GM12878 (cell line): ENCODE results near the gene CCDC91. TPM values are rescaled to one million over a fixed set of nuclear protein-coding genes. Genes with fewer than 3 reads are reported as not detected.

Experiments
- ATAC-seq: fragments of 200-7000 bp; cut with Tn5 transposase; 3 replicates; pipeline ENCODE4 v1.9.1; 2020; ENCODE audit warnings: mild to moderate bottlenecking, moderate library complexity
- BruUV-seq: library from RNA; stranded (reverse); fragments of 400-500 nt; replicated peaks from 2 replicates; lab custom pipeline; 2021; lab: Mats Ljungman, UMichigan
- CTCF ChIA-PET: fragments of 300-600 bp; sonication (Branson Sonifier 250); formaldehyde crosslinking; extraction: SDS; loops from one replicate; lab custom pipeline; 2021; ENCODE audit warnings: inconsistent platforms; lab: Yijun Ruan, JAX
- POLR2A ChIA-PET: fragments of 350-600 bp; formaldehyde crosslinking; extraction: SDS; loops from one replicate; lab custom pipeline; 2021; ENCODE audit warnings: inconsistent platforms; lab: Charles Lee
- RAD21 ChIA-PET: fragments of 300-600 bp; sonication (Branson Sonifier 250); formaldehyde crosslinking; loops from one replicate; lab custom pipeline; 2023; ENCODE audit warnings: antibody characterized with exemption; ENCODE audit not compliant: unreplicated experiment; lab: Charles Lee
- SMC1A ChIA-PET: fragments of 300-600 bp; sonication (Branson Sonifier 250); formaldehyde crosslinking; loops from one replicate; lab custom pipeline; 2023; ENCODE audit not compliant: unreplicated experiment, uncharacterized antibody; lab: Charles Lee
- DNase-seq: peaks from one replicate; pipeline ENCODE4 v3.0.0-alpha.2; 2011; ENCODE audit warnings: low read depth, low spot score
- FAIRE-seq: peaks from 3 replicates; lab custom pipeline; 2011; peaks lifted over from hg19 to GRCh38; lab: Jason Lieb, UNC
- H2AFZ ChIP-seq: 2 replicates; pipeline ENCODE4 v1.6.0; 2011; ENCODE audit warnings: low read depth, low read length, control low read depth; ENCODE audit not compliant: control insufficient read depth
- H3K27ac ChIP-seq: 2 replicates; pipeline ENCODE4 v1.5.1; 2011; ENCODE audit warnings: control low read depth; ENCODE audit not compliant: control insufficient read depth, insufficient read depth
- H3K27me3 ChIP-seq, 2 experiments: replicated peaks in 1 of 2; 2 replicates each; pipeline versions ENCODE4 v1.6.0 to v1.6.1; 2011; ENCODE audit warnings: low read length in 1 of 2; ENCODE audit not compliant: control insufficient read depth in 2 of 2, insufficient read depth in 2 of 2
- H3K36me3 ChIP-seq, 2 experiments: 2 replicates each; pipeline ENCODE4 v1.5.1; 2011; ENCODE audit warnings: low read length in 1 of 2; ENCODE audit not compliant: control insufficient read depth in 2 of 2, insufficient read depth in 2 of 2
- H3K4me1 ChIP-seq: 2 replicates; pipeline ENCODE4 v1.6.1; 2011; ENCODE audit warnings: mild to moderate bottlenecking, low read length, moderate library complexity, mixed read lengths; ENCODE audit not compliant: control insufficient read depth, insufficient read depth
- H3K4me2 ChIP-seq: 2 replicates; pipeline ENCODE4 v1.6.0; 2011; ENCODE audit warnings: control low read depth; ENCODE audit not compliant: control insufficient read depth, insufficient read depth
- H3K4me3 ChIP-seq: fragments of 200-600 bp; sonication (generic); 2 replicates; pipeline ENCODE4 v1.5.1; 2016
- H3K79me2 ChIP-seq: 2 replicates; pipeline ENCODE4 v1.6.0; 2011; ENCODE audit warnings: low read length; ENCODE audit not compliant: control insufficient read depth, insufficient read depth
- H3K9ac ChIP-seq: 2 replicates; pipeline ENCODE4 v1.8.0; 2011; ENCODE audit warnings: low read length, control low read depth, mixed read lengths; ENCODE audit not compliant: control insufficient read depth, insufficient read depth
- H3K9me3 ChIP-seq: replicated peaks from 3 replicates; pipeline ENCODE4 v1.5.1; 2011; ENCODE audit warnings: mild to moderate bottlenecking, low read length; ENCODE audit not compliant: control insufficient read depth, insufficient read depth
- H4K20me1 ChIP-seq: 2 replicates; pipeline ENCODE4 v1.6.0; 2011; ENCODE audit not compliant: control insufficient read depth, insufficient read depth
- ATF7 ChIP-seq: fragments of 450-650 bp; IDR thresholded peaks from 2 replicates; pipeline ENCODE4 v1.6.1; 2016; ENCODE audit warnings: low read depth, mild to moderate bottlenecking
- GABPA ChIP-seq: IDR thresholded peaks from 2 replicates; pipeline ENCODE4 v1.6.1; 2014; ENCODE audit warnings: antibody characterized with exemption, low read depth, mild to moderate bottlenecking, inconsistent platforms
- KDM1A ChIP-seq: fragments of 200-600 bp; sonication (generic); IDR thresholded peaks from 2 replicates; pipeline ENCODE4 v1.6.1; 2016; ENCODE audit warnings: borderline replicate concordance
- KLF5 ChIP-seq: fragments of 450-650 bp; IDR thresholded peaks from 2 replicates; pipeline ENCODE4 v1.6.1; 2014; ENCODE audit warnings: mild to moderate bottlenecking; ENCODE audit not compliant: partially characterized antibody
- MEF2B ChIP-seq: fragments of 450-650 bp; IDR thresholded peaks from 2 replicates; pipeline ENCODE4 v1.6.1; 2018; ENCODE audit warnings: mild to moderate bottlenecking, moderate library complexity; ENCODE audit not compliant: partially characterized antibody, poor library complexity, severe bottlenecking
- NFXL1 ChIP-seq: fragments of 450-650 bp; IDR thresholded peaks from 2 replicates; pipeline ENCODE4 v1.6.1; 2017; ENCODE audit warnings: antibody characterized with exemption, mild to moderate bottlenecking, borderline replicate concordance
- PML ChIP-seq: IDR thresholded peaks from 2 replicates; pipeline ENCODE4 v1.6.1; 2012; ENCODE audit warnings: low read length, inconsistent platforms
- POLR2AphosphoS5 ChIP-seq: IDR thresholded peaks from 2 replicates; pipeline ENCODE4 v1.6.1; 2011; ENCODE audit warnings: mild to moderate bottlenecking, low read length, inconsistent platforms
- SMAD1 ChIP-seq: fragments of 450-650 bp; IDR thresholded peaks from 2 replicates; pipeline ENCODE4 v1.6.1; 2018; ENCODE audit warnings: mild to moderate bottlenecking, low read depth; ENCODE audit not compliant: partially characterized antibody
- SMAD5 ChIP-seq: IDR thresholded peaks from 2 replicates; pipeline ENCODE4 v1.6.1; 2016; ENCODE audit warnings: antibody characterized with exemption, low read depth
- ZZZ3 ChIP-seq: IDR thresholded peaks from 2 replicates; pipeline ENCODE4 v1.6.1; 2011; ENCODE audit warnings: low read depth; ENCODE audit not compliant: control insufficient read depth, insufficient read length
- WGBS: methylation state at CpG from one replicate; pipeline ENCODE4 v1.1.6; 2016; ENCODE audit warnings: low lambda C conversion rate; ENCODE audit not compliant: insufficient replicate concordance, insufficient coverage; ENCODE audit errors: missing lambda C conversion rate; 5-methylcytosine and 5-hydroxymethylcytosine counted together
- in situ Hi-C: fragments of 300-500 bp; cut with MboI; formaldehyde crosslinking; loops from 9 replicates; pipeline ENCODE4 v1.14.3; 2018; ENCODE audit warnings: mixed read lengths
- intact Hi-C: fragments of 100-400 bp; cut with micrococcal nuclease; formaldehyde crosslinking; loops from one replicate; pipeline ENCODE4 v1.14.2; 2022; ENCODE audit not compliant: unreplicated experiment
- polyA plus RNA-seq, 11 experiments: library from polyadenylated mRNA; depleted of rRNA in 4 of 11; unstranded in 6 of 11; stranded (reverse) in 5 of 11; fragments of >200 nt; fragmentation: Nextera tagmentation in 4 of 11; fragmentation: Illumina TruSeq in 1 of 11; extraction: Ambion mirVana in 4 of 11; extraction: Trizol in 1 of 11; gene quantifications; 1 replicate in 1 of 11; 2 replicates in 10 of 11; pipeline versions ENCODE4 v1.2.1 to v1.2.3, GENCODE V29; 2011 to 2016; ENCODE audit warnings: inconsistent platforms in 2 of 11, missing spikeins in 2 of 11, low read depth in 1 of 11
- total RNA-seq, 4 experiments: library from RNA; depleted of rRNA in 3 of 4; stranded (reverse); fragments of >200 nt in 3 of 4; fragmentation: Illumina TruSeq in 1 of 4; extraction: Trizol in 1 of 4; gene quantifications; 2 replicates each; pipeline versions ENCODE4 v1.2.1 to v1.2.3, GENCODE V29; 2013 to 2021
- TF ChIP-seq, protein P1 (sequence below): IDR thresholded peaks from 2 replicates; pipeline ENCODE4 v1.6.1; 2012; ENCODE audit warnings: improper control_type of control experiment, low read depth, low read length; ENCODE audit not compliant: insufficient replicate concordance
- TF ChIP-seq, protein P2 (sequence below): fragments of 450-650 bp; IDR thresholded peaks from 2 replicates; pipeline ENCODE4 v1.6.1; 2017; ENCODE audit warnings: mild to moderate bottlenecking, moderate library complexity

Gene CCDC91
- total and polyA plus RNA-seq, 10 of the 15 experiments (the other 5 are each of a cell fraction or from before 2014, with no cell fraction given), result 6.1 to 24.9 (median 16.5) TPM

DNA sequence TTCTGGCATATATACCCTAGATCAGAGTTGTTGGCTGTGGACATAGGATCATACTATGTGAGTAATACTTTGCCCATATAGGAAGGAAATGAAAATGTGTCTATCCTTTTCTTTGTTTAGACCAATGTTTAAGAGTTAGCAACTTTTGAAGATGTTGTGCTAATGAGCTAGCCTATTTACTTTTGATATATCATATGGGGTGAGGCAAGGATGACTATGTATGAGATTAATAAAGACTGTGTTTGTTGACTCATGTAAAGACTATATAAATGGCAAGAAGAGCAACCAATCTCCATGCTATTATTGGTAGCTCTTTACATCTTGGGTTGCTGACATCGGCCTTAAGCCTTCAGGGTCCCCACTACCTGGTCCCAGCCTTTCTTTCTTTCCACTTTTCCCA lies 289.4 kb downstream of the CCDC91 start:
- intact Hi-C loops, result no loop called here
- SMC1A ChIA-PET, result no interaction called here

More for the DNA sequence above, 289.4 kb downstream of the CCDC91 start:
- FAIRE-seq, result no peak
- in situ Hi-C loops, result no loop called here
- Histone ChIP-seq H3K9me3 (no peaks in the 10 kb centered on the region), H3K4me1 (no peaks in the 10 kb centered on the region), H2AFZ (no peak overlapping the region), H3K4me2 (no peak overlapping the region), H3K79me2 (no peaks in the 10 kb centered on the region), H3K9ac (no peak overlapping the region), H3K36me3 (no peaks in the 10 kb centered on the region; a peak in 1 of 4 replicates), H4K20me1 (no peaks in the 10 kb centered on the region), H3K27ac (no peak overlapping the region), H3K27me3 (no peaks in the 10 kb centered on the region), H3K4me3 (no peak overlapping the region)
- 100% methylated on average over 1 of the region's 1 CpG for WGBS
- ChIA-PET CTCF (no interaction called here), RAD21 (no interaction called here), POLR2A (no interaction called here)
- no TSS peak for BruUV-seq
- no peak for TF ChIP-seq POLR2AphosphoS5
- no peak for TF ChIP-seq NFXL1
- no peak for TF ChIP-seq SMAD5
- TF ChIP-seq PML, result no peak
- no peak for TF ChIP-seq ZZZ3
- TF ChIP-seq ATF7, result no peak
- TF ChIP-seq KLF5, result no peak
- TF ChIP-seq, protein P1, sequence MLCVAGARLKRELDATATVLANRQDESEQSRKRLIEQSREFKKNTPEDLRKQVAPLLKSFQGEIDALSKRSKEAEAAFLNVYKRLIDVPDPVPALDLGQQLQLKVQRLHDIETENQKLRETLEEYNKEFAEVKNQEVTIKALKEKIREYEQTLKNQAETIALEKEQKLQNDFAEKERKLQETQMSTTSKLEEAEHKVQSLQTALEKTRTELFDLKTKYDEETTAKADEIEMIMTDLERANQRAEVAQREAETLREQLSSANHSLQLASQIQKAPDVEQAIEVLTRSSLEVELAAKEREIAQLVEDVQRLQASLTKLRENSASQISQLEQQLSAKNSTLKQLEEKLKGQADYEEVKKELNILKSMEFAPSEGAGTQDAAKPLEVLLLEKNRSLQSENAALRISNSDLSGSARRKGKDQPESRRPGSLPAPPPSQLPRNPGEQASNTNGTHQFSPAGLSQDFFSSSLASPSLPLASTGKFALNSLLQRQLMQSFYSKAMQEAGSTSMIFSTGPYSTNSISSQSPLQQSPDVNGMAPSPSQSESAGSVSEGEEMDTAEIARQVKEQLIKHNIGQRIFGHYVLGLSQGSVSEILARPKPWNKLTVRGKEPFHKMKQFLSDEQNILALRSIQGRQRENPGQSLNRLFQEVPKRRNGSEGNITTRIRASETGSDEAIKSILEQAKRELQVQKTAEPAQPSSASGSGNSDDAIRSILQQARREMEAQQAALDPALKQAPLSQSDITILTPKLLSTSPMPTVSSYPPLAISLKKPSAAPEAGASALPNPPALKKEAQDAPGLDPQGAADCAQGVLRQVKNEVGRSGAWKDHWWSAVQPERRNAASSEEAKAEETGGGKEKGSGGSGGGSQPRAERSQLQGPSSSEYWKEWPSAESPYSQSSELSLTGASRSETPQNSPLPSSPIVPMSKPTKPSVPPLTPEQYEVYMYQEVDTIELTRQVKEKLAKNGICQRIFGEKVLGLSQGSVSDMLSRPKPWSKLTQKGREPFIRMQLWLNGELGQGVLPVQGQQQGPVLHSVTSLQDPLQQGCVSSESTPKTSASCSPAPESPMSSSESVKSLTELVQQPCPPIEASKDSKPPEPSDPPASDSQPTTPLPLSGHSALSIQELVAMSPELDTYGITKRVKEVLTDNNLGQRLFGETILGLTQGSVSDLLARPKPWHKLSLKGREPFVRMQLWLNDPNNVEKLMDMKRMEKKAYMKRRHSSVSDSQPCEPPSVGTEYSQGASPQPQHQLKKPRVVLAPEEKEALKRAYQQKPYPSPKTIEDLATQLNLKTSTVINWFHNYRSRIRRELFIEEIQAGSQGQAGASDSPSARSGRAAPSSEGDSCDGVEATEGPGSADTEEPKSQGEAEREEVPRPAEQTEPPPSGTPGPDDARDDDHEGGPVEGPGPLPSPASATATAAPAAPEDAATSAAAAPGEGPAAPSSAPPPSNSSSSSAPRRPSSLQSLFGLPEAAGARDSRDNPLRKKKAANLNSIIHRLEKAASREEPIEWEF, result no peak
- TF ChIP-seq MEF2B, result no peak
- TF ChIP-seq GABPA, result no peak
- no peak for TF ChIP-seq SMAD1
- no peak for TF ChIP-seq KDM1A
- TF ChIP-seq, protein P2, sequence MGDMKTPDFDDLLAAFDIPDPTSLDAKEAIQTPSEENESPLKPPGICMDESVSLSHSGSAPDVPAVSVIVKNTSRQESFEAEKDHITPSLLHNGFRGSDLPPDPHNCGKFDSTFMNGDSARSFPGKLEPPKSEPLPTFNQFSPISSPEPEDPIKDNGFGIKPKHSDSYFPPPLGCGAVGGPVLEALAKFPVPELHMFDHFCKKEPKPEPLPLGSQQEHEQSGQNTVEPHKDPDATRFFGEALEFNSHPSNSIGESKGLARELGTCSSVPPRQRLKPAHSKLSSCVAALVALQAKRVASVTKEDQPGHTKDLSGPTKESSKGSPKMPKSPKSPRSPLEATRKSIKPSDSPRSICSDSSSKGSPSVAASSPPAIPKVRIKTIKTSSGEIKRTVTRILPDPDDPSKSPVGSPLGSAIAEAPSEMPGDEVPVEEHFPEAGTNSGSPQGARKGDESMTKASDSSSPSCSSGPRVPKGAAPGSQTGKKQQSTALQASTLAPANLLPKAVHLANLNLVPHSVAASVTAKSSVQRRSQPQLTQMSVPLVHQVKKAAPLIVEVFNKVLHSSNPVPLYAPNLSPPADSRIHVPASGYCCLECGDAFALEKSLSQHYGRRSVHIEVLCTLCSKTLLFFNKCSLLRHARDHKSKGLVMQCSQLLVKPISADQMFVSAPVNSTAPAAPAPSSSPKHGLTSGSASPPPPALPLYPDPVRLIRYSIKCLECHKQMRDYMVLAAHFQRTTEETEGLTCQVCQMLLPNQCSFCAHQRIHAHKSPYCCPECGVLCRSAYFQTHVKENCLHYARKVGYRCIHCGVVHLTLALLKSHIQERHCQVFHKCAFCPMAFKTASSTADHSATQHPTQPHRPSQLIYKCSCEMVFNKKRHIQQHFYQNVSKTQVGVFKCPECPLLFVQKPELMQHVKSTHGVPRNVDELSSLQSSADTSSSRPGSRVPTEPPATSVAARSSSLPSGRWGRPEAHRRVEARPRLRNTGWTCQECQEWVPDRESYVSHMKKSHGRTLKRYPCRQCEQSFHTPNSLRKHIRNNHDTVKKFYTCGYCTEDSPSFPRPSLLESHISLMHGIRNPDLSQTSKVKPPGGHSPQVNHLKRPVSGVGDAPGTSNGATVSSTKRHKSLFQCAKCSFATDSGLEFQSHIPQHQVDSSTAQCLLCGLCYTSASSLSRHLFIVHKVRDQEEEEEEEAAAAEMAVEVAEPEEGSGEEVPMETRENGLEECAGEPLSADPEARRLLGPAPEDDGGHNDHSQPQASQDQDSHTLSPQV, result no peak
- DNase-seq, result no peak
- ATAC-seq, result no peak
